ENCODE measurements around the gene ARMC6.

- TF ChIP-seq EZH2phosphoT487 (IDR thresholded peaks at IDR 0.05; ENCODE audit: borderline replicate concordance, low read length), result no peak
- TF ChIP-seq, protein P1, sequence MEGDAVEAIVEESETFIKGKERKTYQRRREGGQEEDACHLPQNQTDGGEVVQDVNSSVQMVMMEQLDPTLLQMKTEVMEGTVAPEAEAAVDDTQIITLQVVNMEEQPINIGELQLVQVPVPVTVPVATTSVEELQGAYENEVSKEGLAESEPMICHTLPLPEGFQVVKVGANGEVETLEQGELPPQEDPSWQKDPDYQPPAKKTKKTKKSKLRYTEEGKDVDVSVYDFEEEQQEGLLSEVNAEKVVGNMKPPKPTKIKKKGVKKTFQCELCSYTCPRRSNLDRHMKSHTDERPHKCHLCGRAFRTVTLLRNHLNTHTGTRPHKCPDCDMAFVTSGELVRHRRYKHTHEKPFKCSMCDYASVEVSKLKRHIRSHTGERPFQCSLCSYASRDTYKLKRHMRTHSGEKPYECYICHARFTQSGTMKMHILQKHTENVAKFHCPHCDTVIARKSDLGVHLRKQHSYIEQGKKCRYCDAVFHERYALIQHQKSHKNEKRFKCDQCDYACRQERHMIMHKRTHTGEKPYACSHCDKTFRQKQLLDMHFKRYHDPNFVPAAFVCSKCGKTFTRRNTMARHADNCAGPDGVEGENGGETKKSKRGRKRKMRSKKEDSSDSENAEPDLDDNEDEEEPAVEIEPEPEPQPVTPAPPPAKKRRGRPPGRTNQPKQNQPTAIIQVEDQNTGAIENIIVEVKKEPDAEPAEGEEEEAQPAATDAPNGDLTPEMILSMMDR (conservative IDR thresholded peaks at IDR 0.05; ENCODE audit: low read depth, low read length), result no peak
Measured at GRCh38 chr19:19034204-19034624, 811 bp downstream of the ARMC6 start.

Measured in PC-3 (cell line).